Activated B cell treated with CpG ODN at 0.5 μM for 24 hours (primary cell): Measurements from ENCODE around the gene CTDSP1. TPM values are rescaled to one million over a fixed set of nuclear protein-coding genes. Genes with fewer than 3 reads are reported as not detected.
A peak's percentile ranks its signal among the peaks of the same experiment; 100 is the strongest.

ENCODE experiments used
- ATAC-seq: fragments of 200-7000 bp; cut with Tn5 transposase; one replicate; pipeline ENCODE4 v1.10.0; 2021; ENCODE audit warnings: low read depth, mild to moderate bottlenecking, moderate library complexity
- CTCF ChIA-PET: fragments of 350-600 bp; sonication (Branson Sonifier 250); formaldehyde crosslinking; loops from one replicate; lab custom pipeline; 2021; ENCODE audit warnings: antibody characterized with exemption; lab: Charles Lee
- POLR2A ChIA-PET: fragments of 350-600 bp; sonication (Branson Sonifier 250); formaldehyde crosslinking; loops from one replicate; lab custom pipeline; 2021; ENCODE audit warnings: antibody characterized with exemption; lab: Charles Lee
- DNase-seq: peaks from one replicate; pipeline ENCODE4 v3.0.0; 2022
- H3K27ac Mint-ChIP-seq: one replicate; pipeline ENCODE4 v1.8.0; 2020; ENCODE audit warnings: mixed read lengths
- H3K27me3 Mint-ChIP-seq: one replicate; pipeline ENCODE4 v1.8.0; 2021; ENCODE audit warnings: mixed read lengths
- H3K36me3 Mint-ChIP-seq: one replicate; pipeline ENCODE4 v1.8.0; 2021; ENCODE audit warnings: low read depth, mixed read lengths
- H3K4me1 Mint-ChIP-seq: one replicate; pipeline ENCODE4 v1.8.0; 2021; ENCODE audit warnings: mixed read lengths
- H3K4me3 Mint-ChIP-seq: one replicate; pipeline ENCODE4 v1.8.0; 2020; ENCODE audit warnings: mild to moderate bottlenecking, mixed read lengths
- H3K9me3 Mint-ChIP-seq: one replicate; pipeline ENCODE4 v1.8.0; 2020; ENCODE audit warnings: mixed read lengths
- intact Hi-C: fragments of 100-400 bp; cut with micrococcal nuclease; formaldehyde crosslinking; loops from one replicate; pipeline ENCODE4 v1.15.1; 2024
- total RNA-seq: library from RNA; stranded (reverse); gene quantifications from 2 replicates; pipeline ENCODE4 v1.2.3, GENCODE V29; 2022
- TF ChIP-seq, protein P1 (sequence below): fragments of 200-600 bp; IDR thresholded peaks from one replicate; pipeline ENCODE4 v1.8.0; 2022; ENCODE audit warnings: antibody characterized with exemption, mild to moderate bottlenecking

Gene CTDSP1
- total RNA-seq, 1 donor from 2014 or later = 118 TPM

DNA sequence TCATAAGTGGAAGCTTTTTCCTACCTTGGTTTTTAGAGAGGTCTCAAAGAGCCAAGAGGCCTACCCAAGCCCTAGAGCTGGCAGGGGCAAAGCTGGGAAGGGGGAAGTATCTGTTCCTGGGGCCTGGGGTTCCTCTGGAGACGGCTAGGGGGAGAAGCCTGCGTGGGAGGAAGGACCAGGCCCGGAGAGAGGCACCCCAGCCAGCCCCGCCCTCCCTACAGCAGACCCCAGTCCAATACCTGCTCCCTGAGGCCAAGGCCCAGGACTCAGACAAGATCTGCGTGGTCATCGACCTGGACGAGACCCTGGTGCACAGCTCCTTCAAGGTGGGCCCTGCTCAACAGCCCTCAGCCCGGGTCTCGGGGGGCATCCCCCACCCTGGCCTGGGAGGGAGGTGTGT is 2.2 kb downstream of the CTDSP1 start:
- TF ChIP-seq, protein P1, sequence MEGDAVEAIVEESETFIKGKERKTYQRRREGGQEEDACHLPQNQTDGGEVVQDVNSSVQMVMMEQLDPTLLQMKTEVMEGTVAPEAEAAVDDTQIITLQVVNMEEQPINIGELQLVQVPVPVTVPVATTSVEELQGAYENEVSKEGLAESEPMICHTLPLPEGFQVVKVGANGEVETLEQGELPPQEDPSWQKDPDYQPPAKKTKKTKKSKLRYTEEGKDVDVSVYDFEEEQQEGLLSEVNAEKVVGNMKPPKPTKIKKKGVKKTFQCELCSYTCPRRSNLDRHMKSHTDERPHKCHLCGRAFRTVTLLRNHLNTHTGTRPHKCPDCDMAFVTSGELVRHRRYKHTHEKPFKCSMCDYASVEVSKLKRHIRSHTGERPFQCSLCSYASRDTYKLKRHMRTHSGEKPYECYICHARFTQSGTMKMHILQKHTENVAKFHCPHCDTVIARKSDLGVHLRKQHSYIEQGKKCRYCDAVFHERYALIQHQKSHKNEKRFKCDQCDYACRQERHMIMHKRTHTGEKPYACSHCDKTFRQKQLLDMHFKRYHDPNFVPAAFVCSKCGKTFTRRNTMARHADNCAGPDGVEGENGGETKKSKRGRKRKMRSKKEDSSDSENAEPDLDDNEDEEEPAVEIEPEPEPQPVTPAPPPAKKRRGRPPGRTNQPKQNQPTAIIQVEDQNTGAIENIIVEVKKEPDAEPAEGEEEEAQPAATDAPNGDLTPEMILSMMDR = no peak
- Mint-ChIP-seq H3K9me3 (no peaks in the 10 kb centered on the region), H3K27ac (peak overlapping the region; percentile 76), H3K27me3 (no peaks in the 10 kb centered on the region), H3K4me3 (peak overlapping the region; percentile 93), H3K36me3 (peaks cover 30% of the 10 kb centered on the region), H3K4me1 (peaks cover 71% of the 10 kb centered on the region)
- ChIA-PET CTCF (interaction anchor here (0.8 to 1.2 kb wide), 2 partner anchors 107 to 111 kb away, joined by 3 to 5 read pairs; no protein-coding TSS in a partner anchor), POLR2A (interaction anchor here (1.5 kb wide), 1 partner anchor 129 kb away, joined by 3 read pairs; no protein-coding TSS in a partner anchor)
- no peak for ATAC-seq
- intact Hi-C loops = loop anchor here (2.0 to 10.0 kb wide), 2 partner anchors 79 to 983 kb away; partner anchors contain the start of gene DNPEP
- DNase-seq = no peak

DNA sequence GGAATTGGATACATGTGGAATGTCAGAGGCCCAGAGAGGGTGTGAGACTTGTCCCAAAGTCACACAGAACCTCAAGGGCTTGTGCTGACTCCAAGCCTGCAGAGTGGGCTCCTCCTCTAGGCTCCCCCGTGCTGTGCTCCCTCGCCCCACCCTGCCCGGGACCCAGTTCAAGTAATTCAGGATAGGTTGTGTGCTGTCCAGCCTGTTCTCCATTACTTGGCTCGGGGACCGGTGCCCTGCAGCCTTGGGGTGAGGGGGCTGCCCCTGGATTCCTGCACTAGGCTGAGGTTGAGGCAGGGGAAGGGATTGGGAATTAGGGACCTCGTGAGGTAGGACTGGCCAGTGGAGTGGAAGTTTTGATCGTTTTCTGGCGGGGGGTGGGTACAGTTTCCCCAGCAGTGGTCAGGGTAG is 2.8 kb downstream of the CTDSP1 start:
- intact Hi-C loops = loop anchor here (10.0 kb wide), 1 partner anchor 982 kb away; the partner anchor contains the start of gene DNPEP
- ChIA-PET CTCF (no interaction called here), POLR2A (interaction anchor here (0.6 to 1.5 kb wide), 2 partner anchors 129 to 173 kb away, joined by 3 to 5 read pairs; no protein-coding TSS in a partner anchor)
- no peaks in the 10 kb centered on the region for H3K27me3 Mint-ChIP-seq
- no peaks in the 10 kb centered on the region for H3K9me3 Mint-ChIP-seq
- no peak overlapping the region for H3K4me3 Mint-ChIP-seq
- no peak for ATAC-seq
- H3K36me3 Mint-ChIP-seq = peaks cover 30% of the 10 kb centered on the region
- H3K4me1 Mint-ChIP-seq = peaks cover 70% of the 10 kb centered on the region
- TF ChIP-seq, protein P1 = no peak
- H3K27ac Mint-ChIP-seq = peak overlapping the region; percentile 18
- no peak for DNase-seq

DNA sequence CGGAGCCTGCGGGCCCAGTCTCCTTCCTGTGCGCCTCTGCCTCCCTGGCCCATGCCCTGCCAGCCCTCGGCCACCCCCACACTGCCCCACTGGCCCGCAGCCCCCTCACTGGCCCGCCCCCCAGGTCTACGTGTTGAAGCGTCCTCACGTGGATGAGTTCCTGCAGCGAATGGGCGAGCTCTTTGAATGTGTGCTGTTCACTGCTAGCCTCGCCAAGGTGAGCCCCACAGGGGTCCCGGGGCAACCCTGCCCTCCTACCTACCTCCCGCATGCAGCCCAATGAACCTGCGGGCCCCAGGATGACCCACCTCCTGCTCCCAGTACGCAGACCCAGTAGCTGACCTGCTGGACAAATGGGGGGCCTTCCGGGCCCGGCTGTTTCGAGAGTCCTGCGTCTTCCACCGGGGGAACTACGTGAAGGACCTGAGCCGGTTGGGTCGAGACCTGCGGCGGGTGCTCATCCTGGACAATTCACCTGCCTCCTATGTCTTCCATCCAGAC is 3.3 kb downstream of the CTDSP1 start:
- Mint-ChIP-seq H3K4me1 (peaks cover 66% of the 10 kb centered on the region), H3K27me3 (no peaks in the 10 kb centered on the region), H3K9me3 (no peaks in the 10 kb centered on the region), H3K36me3 (peaks cover 30% of the 10 kb centered on the region), H3K27ac (peak overlapping the region; percentile 18), H3K4me3 (no peak overlapping the region)
- ChIA-PET CTCF (no interaction called here), POLR2A (interaction anchor here (0.6 to 1.5 kb wide), 3 partner anchors 130 to 841 kb away, joined by 3 to 5 read pairs (median 4); no protein-coding TSS in a partner anchor)
- DNase-seq (no peak), ATAC-seq (no peak)
- TF ChIP-seq, protein P1 = no peak
- intact Hi-C loops = loop anchor here (10.0 kb wide), 1 partner anchor 982 kb away; the partner anchor contains the start of gene DNPEP

DNA sequence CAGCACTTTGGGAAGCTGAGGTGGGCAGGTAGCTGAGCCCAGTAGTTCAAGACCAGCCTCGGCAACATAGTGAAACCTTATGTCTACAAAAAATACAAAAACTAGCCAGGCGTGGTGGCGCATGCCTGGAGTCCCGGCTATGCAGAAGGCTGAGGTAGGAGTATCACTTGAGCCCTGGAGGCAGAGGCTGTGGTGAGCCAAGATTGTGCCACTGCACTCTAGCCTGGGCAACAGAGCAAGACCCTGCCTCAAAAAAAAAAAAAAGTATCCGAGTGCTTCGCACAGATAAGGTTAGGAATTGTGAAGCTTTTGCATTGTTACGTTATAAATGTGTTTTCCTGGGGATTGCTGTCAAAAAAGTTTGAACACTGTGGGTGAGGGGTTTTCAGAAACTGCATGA is 4.1 kb downstream of the CTDSP1 start:
- Mint-ChIP-seq H3K4me3 (no peak overlapping the region), H3K27me3 (no peaks in the 10 kb centered on the region), H3K36me3 (peaks cover 30% of the 10 kb centered on the region), H3K9me3 (no peaks in the 10 kb centered on the region), H3K4me1 (peaks cover 63% of the 10 kb centered on the region), H3K27ac (peak overlapping the region; percentile 62)
- intact Hi-C loops = loop anchor here (10.0 kb wide), 1 partner anchor 981 kb away; the partner anchor contains the start of gene DNPEP
- TF ChIP-seq, protein P1 = no peak
- DNase-seq (no peak), ATAC-seq (no peak)
- ChIA-PET POLR2A (interaction anchor here (0.7 to 2.0 kb wide), 5 partner anchors 8 to 492 kb away, joined by 3 to 8 read pairs (median 4); no protein-coding TSS in a partner anchor), CTCF (no interaction called here)

DNA sequence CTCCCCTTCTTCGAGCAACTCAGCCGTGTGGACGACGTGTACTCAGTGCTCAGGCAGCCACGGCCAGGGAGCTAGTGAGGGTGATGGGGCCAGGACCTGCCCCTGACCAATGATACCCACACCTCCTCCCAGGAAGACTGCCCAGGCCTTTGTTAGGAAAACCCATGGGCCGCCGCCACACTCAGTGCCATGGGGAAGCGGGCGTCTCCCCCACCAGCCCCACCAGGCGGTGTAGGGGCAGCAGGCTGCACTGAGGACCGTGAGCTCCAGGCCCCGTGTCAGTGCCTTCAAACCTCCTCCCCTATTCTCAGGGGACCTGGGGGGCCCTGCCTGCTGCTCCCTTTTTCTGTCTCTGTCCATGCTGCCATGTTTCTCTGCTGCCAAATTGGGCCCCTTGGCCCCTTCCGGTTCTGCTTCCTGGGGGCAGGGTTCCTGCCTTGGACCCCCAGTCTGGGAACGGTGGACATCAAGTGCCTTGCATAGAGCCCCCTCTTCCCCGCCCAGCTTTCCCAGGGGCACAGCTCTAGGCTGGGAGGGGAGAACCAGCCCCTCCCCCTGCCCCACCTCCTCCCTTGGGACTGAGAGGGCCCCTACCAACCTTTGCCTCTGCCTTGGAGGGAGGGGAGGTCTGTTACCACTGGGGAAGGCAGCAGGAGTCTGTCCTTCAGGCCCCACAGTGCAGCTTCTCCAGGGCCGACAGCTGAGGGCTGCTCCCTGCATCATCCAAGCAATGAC is 4.8 kb downstream of the CTDSP1 start:
- intact Hi-C loops = loop anchor here (5.0 to 10.0 kb wide), 2 partner anchors 488 to 980 kb away; partner anchors contain the start of gene DNPEP
- TF ChIP-seq, protein P1 = no peak
- ATAC-seq (no peak), DNase-seq (no peak)
- ChIA-PET POLR2A (interaction anchor here (0.6 to 2.0 kb wide), 6 partner anchors 9 to 183 kb away, joined by 3 to 8 read pairs (median 4); no protein-coding TSS in a partner anchor), CTCF (interaction anchor here (1.7 kb wide), 1 partner anchor 62 kb away, joined by 8 read pairs; no protein-coding TSS in a partner anchor)
- Mint-ChIP-seq H3K9me3 (no peaks in the 10 kb centered on the region), H3K4me1 (peaks cover 59% of the 10 kb centered on the region), H3K27ac (peak overlapping the region; percentile 62), H3K36me3 (peaks cover 30% of the 10 kb centered on the region), H3K27me3 (no peaks in the 10 kb centered on the region), H3K4me3 (no peak overlapping the region)
